NCI-H187 (cell line): ENCODE data around the gene SESN3.

ENCODE experiments used
- DNase-seq, 2 experiments: peaks; one replicate each; lab custom pipeline; 2025; lab: John Stamatoyannopoulos, UW

SESN3 gene

DNA sequence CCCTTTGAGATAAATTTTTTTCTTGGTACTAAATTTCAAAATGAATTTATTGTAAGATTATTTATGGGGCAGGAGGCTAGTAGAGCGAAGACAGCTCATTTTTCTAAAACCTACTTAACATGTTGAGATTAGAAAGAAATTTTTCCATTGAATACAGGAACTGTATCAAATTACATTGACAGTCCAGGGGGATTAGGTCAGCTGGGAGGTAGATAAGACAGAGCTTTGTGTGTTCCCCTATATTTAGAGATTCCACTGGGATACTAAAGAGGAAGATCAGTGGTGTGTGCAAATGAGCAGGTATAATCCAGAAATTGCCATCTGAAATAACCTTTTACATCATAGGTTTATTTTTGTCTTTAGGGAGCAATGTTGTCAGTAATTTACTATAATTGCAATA is 109.3 kb downstream of the SESN3 start:
- no peak for DNase-seq

DNA sequence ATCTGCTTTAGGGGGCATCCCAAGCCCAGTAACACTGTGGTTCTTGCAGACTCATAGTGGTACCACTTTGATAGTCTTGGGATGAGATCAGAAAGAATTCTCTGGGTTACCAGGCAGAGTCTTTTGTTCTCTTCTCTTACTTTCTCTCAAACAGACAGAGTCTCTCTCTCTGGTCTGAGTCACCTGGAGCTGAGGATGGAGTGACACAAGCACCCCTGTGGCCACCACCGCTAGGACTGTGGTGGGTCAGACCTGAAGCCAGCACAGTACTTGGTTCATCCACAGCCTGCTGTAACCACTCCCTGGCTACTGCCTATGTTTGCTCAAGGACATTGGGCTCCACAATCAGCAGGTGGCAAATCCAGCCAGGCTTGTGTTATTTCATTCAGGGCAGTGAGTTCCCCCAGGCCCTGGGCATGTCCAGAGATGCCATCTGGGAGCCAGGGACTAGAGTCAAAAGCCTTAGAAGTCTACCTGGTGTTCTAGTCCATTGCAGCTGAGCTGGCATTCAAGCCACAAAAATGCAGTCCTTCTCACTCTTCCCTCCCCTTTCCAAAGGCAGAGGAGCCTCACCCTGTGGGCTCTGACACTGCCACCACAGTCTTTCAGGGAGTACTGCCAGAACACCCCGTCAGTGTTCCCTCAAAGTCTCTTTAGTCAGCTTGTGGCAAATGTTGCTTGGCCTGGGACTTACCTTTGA is 111.5 kb downstream of the SESN3 start:
- DNase-seq, result no peak

DNA sequence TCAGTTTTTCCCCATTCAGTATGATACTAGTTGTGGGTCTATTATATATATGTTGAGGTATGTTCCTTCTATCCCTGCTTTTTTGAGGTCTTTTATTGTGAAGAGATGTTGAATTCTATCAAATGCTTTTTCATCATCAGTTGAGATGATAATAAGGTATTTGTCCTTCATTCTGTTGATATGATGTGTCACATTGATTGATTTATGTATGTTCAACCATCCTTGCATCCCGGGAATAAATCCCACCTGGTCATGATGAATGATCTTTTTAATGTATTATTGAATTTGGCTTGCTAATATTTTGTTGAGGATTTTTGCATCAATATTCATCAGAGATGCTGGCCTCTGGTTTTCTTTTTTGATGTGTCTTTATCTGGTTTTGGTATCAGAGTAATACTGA is 115.4 kb downstream of the SESN3 start:
- DNase-seq, result no peak
